ENCODE results near the gene FBXW7. TPM values are rescaled to one million over a fixed set of nuclear protein-coding genes. Genes with fewer than 3 reads are reported as not detected.

The FBXW7 gene
- total RNA-seq, 1 donor from 2014 or later = 56.7 TPM

DNA sequence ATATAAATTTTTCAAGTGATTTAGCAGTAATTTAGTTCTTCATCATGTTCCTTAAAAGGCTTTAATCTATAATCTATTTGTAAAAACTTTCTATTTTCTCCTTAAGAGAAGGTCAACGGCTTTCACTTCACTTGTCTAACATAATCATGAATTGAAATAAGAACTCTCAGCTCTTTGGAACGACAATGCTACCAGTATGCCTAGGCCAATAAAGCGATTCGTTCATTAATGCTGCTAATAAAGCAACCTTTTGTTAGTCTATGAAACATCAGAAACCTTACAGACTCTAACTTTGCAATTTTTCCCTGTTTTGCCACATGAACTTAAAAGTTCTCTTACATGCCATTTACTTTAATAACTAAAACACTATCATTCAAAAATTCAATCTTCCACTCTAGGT lies 47.6 kb downstream of the FBXW7 start:
- H3K9me3 ChIP-seq (replicated peaks) = no peaks in the 10 kb centered on the region
- H3K27me3 ChIP-seq (ENCODE audit: low read depth) = no peaks in the 10 kb centered on the region
- intact Hi-C loops (cut with micrococcal nuclease) = no loop called here
- no peak overlapping the region for H3K27ac ChIP-seq (replicated peaks)
- H3K4me3 ChIP-seq = no peak overlapping the region
- DNase-seq = no peak
- H3K4me1 ChIP-seq = no peaks in the 10 kb centered on the region
- H3K36me3 ChIP-seq = no peaks in the 10 kb centered on the region
- TF ChIP-seq, protein P1, sequence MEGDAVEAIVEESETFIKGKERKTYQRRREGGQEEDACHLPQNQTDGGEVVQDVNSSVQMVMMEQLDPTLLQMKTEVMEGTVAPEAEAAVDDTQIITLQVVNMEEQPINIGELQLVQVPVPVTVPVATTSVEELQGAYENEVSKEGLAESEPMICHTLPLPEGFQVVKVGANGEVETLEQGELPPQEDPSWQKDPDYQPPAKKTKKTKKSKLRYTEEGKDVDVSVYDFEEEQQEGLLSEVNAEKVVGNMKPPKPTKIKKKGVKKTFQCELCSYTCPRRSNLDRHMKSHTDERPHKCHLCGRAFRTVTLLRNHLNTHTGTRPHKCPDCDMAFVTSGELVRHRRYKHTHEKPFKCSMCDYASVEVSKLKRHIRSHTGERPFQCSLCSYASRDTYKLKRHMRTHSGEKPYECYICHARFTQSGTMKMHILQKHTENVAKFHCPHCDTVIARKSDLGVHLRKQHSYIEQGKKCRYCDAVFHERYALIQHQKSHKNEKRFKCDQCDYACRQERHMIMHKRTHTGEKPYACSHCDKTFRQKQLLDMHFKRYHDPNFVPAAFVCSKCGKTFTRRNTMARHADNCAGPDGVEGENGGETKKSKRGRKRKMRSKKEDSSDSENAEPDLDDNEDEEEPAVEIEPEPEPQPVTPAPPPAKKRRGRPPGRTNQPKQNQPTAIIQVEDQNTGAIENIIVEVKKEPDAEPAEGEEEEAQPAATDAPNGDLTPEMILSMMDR (IDR thresholded peaks at IDR 0.05; ENCODE audit: borderline replicate concordance) = no peak

GRCh38 chr4:152486429-152487389 lies 49.2 kb downstream of the FBXW7 start:
- DNase-seq = no peak
- H3K4me3 ChIP-seq = no peak overlapping the region
- no peaks in the 10 kb centered on the region for H3K4me1 ChIP-seq
- H3K27me3 ChIP-seq (ENCODE audit: low read depth) = no peaks in the 10 kb centered on the region
- TF ChIP-seq, protein P1 (IDR thresholded peaks at IDR 0.05; ENCODE audit: borderline replicate concordance) = no peak
- no peaks in the 10 kb centered on the region for H3K9me3 ChIP-seq (replicated peaks)
- H3K36me3 ChIP-seq = no peaks in the 10 kb centered on the region
- intact Hi-C loops (cut with micrococcal nuclease) = no loop called here
- H3K27ac ChIP-seq (replicated peaks) = no peak overlapping the region

GRCh38 chr4:152485726-152486276 lies 50.1 kb downstream of the FBXW7 start:
- Histone ChIP-seq H3K4me1 (peaks cover under 1% of the 10 kb centered on the region), H3K36me3 (no peaks in the 10 kb centered on the region), H3K9me3 (replicated peaks) (no peaks in the 10 kb centered on the region), H3K4me3 (no peak overlapping the region), H3K27me3 (ENCODE audit: low read depth) (no peaks in the 10 kb centered on the region), H3K27ac (replicated peaks) (no peak overlapping the region)
- TF ChIP-seq, protein P1 (IDR thresholded peaks at IDR 0.05; ENCODE audit: borderline replicate concordance) = no peak
- intact Hi-C loops (cut with micrococcal nuclease) = no loop called here
- no peak for DNase-seq

- TF ChIP-seq, protein P1 (IDR thresholded peaks at IDR 0.05; ENCODE audit: borderline replicate concordance) = no peak
- H3K36me3 ChIP-seq = no peaks in the 10 kb centered on the region
- no peaks in the 10 kb centered on the region for H3K9me3 ChIP-seq (replicated peaks)
- H3K4me3 ChIP-seq = no peak overlapping the region
- peaks cover 25% of the 10 kb centered on the region for H3K4me1 ChIP-seq
- intact Hi-C loops (cut with micrococcal nuclease) = no loop called here
- no peak for DNase-seq
- no peaks in the 10 kb centered on the region for H3K27me3 ChIP-seq (ENCODE audit: low read depth)
- no peak overlapping the region for H3K27ac ChIP-seq (replicated peaks)
Measured at GRCh38 chr4:152482211-152482610, 53.7 kb downstream of the FBXW7 start.

DNA sequence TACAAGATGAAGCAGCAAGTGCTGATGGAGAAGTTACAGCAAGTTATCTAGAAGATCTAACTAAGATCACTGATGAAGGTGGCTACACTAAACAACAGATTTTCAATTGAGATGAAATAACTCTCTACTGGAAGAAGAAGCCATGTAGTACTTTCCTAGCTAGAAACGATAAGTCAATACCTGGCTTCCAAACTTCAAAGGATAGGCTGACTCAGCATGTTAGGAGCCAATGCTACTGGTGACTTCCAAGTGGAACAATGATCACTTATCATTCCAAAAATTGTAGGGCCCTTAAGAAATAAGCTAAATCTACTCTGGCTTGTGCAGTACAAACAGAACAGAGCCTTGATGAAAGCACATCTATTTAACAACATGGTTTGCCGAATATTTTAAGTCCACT lies 55.0 kb downstream of the FBXW7 start:
- H3K4me1 ChIP-seq = peaks cover 25% of the 10 kb centered on the region
- intact Hi-C loops (cut with micrococcal nuclease) = no loop called here
- H3K27me3 ChIP-seq (ENCODE audit: low read depth) = no peaks in the 10 kb centered on the region
- DNase-seq = no peak
- H3K27ac ChIP-seq (replicated peaks) = no peak overlapping the region
- no peak overlapping the region for H3K4me3 ChIP-seq
- no peaks in the 10 kb centered on the region for H3K9me3 ChIP-seq (replicated peaks)
- TF ChIP-seq, protein P1 (IDR thresholded peaks at IDR 0.05; ENCODE audit: borderline replicate concordance) = no peak
- H3K36me3 ChIP-seq = no peaks in the 10 kb centered on the region
